Fibroblast of skin of right quadriceps (primary cell): ENCODE measurements around the gene FGA.

Experiments
- DNase-seq: peaks from one replicate; pipeline ENCODE4 v3.0.0-alpha.2; 2013

Gene FGA

GRCh38 chr4:154590329-154591006 lies at the start of gene FGA:
Gene FGA (minus strand): TSS chr4:154590742. CDS start chr4:154590687, 55 bp downstream.
- DNase-seq, result no peak

GRCh38 chr4:154634058-154634457 lies 43.5 kb upstream of the FGA start:
- DNase-seq, result no peak

GRCh38 chr4:154631828-154632227 lies 41.3 kb upstream of the FGA start:
- no peak for DNase-seq

- no peak for DNase-seq
These were observed 39.8 kb upstream of the FGA start for GRCh38 chr4:154630324-154630723.

- DNase-seq, result peak; percentile 51
These were observed 36.4 kb upstream of the FGA start for GRCh38 chr4:154626793-154627484.

- DNase-seq, result no peak
These were observed 35.4 kb upstream of the FGA start for GRCh38 chr4:154625971-154626370.

- DNase-seq, result no peak
These were observed 33.5 kb upstream of the FGA start for GRCh38 chr4:154623995-154624394.

- no peak for DNase-seq
These were observed 32.9 kb upstream of the FGA start for GRCh38 chr4:154623436-154623835.

- peak; percentile 34 for DNase-seq
These were observed 32.1 kb upstream of the FGA start for GRCh38 chr4:154622598-154622997.

- DNase-seq, result no peak
These were observed 29.6 kb upstream of the FGA start for GRCh38 chr4:154620111-154620510.

GRCh38 chr4:154618708-154619315 lies 28.3 kb upstream of the FGA start:
- peak; percentile 22 for DNase-seq

- no peak for DNase-seq
These were observed 27.3 kb upstream of the FGA start for GRCh38 chr4:154617820-154618317.

- no peak for DNase-seq
These were observed 26.2 kb upstream of the FGA start for GRCh38 chr4:154616731-154617130.

- DNase-seq, result no peak
These were observed 25.7 kb upstream of the FGA start for GRCh38 chr4:154616287-154616686.

GRCh38 chr4:154615211-154615610 lies 24.7 kb upstream of the FGA start:
- DNase-seq, result no peak

GRCh38 chr4:154614306-154614705 lies 23.8 kb upstream of the FGA start:
- DNase-seq, result no peak

GRCh38 chr4:154612472-154613414 lies 22.2 kb upstream of the FGA start, which contains the start of gene FGG:
Gene FGG (minus strand): TSS chr4:154612656. CDS start chr4:154612609, 47 bp downstream.
- no peak for DNase-seq

GRCh38 chr4:154611833-154612232 lies 21.3 kb upstream of the FGA start:
- no peak for DNase-seq

GRCh38 chr4:154610582-154610981 lies 20.0 kb upstream of the FGA start:
- DNase-seq, result no peak

- no peak for DNase-seq
These were observed 19.0 kb upstream of the FGA start for GRCh38 chr4:154609532-154609931.

- DNase-seq, result no peak
These were observed 18.1 kb upstream of the FGA start for GRCh38 chr4:154608361-154609252.
